ENCODE data around the gene OSGIN1.

Gene OSGIN1

DNA sequence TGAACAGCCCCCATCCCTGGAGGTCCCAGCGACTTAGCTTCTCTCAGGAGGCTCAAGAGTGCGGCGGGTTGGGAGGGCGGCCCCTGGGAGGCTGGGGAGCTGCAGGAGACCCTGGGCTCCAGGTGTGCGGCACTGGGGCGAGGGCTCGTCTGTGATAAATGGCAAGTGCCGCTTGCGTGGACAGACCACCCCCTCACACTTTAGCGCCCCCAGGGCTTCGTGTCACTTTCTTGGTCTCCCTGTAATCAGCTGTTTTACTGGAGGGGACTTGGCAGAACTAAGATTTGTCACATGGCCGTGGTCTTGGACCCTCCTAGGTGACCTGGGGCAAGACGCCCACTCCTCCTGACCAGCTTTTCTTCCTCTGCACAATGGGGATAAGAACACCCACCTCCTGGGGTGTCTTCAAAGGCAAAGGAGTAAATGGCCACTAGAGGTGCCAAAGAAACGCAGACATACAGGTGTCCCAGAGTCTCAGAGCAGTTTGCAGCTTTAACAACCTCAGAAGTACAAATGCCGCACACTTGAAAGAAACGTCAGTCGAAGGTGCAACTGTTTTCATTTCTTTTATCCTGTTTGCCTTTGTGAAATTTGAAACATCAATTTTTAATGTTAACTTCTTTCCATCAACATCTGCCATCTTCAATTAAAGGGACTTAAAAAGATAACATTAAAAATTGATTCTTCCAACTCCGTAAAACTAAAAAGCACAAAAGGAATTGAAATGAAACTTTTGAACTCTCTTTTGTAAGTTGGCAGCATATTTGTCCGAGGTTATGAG lies 946 bp downstream of the OSGIN1 start:
- Histone ChIP-seq H3K36me3 (ENCODE audit: control insufficient read depth in 1 of 2, insufficient read depth in 2 of 2, low read length in 2 of 2) (no peaks in the 10 kb centered on the region), H4K8ac (ENCODE audit: low read depth, low read length) (peak overlapping the region; percentile 50), H2BK5ac (ENCODE audit: low read depth, low read length, poor library complexity) (no peak overlapping the region), H3K4me2 (ENCODE audit: low read length) (peak overlapping the region; percentile 72), H4K91ac (ENCODE audit: low read depth, low read length) (peak overlapping the region; percentile 45), H4K12ac (ENCODE audit: low read depth, low read length) (peak overlapping the region; percentile 46), H3K4ac (ENCODE audit: low read depth, low read length) (no peak overlapping the region), H3K27ac (ENCODE audit: low read depth, low read length) (no peak overlapping the region), H3K4me1 (ENCODE audit: control insufficient read depth in 1 of 2, insufficient read depth in 2 of 2, low read length in 2 of 2) (peaks cover 9 to 16% of the 10 kb centered on the region in 2 experiments), H2BK12ac (ENCODE audit: low read length) (peak overlapping the region; percentile 56), H2AK5ac (ENCODE audit: low read length) (peak overlapping the region; percentile 33), H3K4me3 (ENCODE audit: low read depth, low read length) (peak overlapping the region; percentile 52), H3K9ac (ENCODE audit: low read length) (no peak overlapping the region), H3K23ac (ENCODE audit: low read length) (no peak overlapping the region), H2AFZ (ENCODE audit: insufficient read depth, low read length, poor library complexity) (peak overlapping the region; percentile 57), H3K9me3 (ENCODE audit: insufficient read depth, low read depth, low read length) (peaks cover 1% of the 10 kb centered on the region), H3K79me1 (ENCODE audit: low read length) (peaks cover 5% of the 10 kb centered on the region), H2BK120ac (ENCODE audit: insufficient read depth, low read length, poor library complexity) (peak overlapping the region; percentile 20), H3K14ac (ENCODE audit: low read length) (peak overlapping the region; percentile 33), H3K79me2 (ENCODE audit: control insufficient read depth, insufficient read depth, low read length, poor library complexity) (peaks cover 2% of the 10 kb centered on the region), H3K27me3 (ENCODE audit: insufficient read depth, low read length) (no peaks in the 10 kb centered on the region), H3K18ac (ENCODE audit: low read length) (no peak overlapping the region)
- WGBS (ENCODE audit: extremely low coverage, insufficient coverage, insufficient read length): no CpG with 5 or more reads among the region's 19 CpGs
- DNase-seq: peak; percentile 32 to 45

DNA sequence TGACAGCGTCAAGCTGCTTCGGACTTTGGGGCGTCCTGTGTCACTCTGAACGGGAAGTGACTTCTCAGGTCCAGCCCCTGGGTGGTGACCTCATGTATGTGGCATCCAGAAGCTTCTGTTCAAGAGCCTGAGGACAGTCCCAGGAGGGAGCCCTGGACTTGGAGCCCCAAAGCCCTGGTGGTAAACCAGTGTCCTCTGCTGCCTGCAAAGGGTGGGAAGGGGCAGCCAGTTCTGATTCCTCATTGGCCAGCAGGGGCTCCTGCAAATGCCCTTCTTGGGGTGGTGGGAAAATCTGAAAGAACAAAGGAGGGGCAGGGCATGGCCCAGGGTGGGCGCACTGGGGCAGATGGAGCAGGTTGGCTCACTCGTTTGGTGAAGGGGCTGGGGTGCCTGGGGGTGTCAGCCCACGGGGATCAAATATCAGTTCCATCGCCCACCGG lies 1.6 kb downstream of the OSGIN1 start:
- Histone ChIP-seq H4K12ac (ENCODE audit: low read depth, low read length) (no peak overlapping the region), H2BK120ac (ENCODE audit: insufficient read depth, low read length, poor library complexity) (no peak overlapping the region), H3K27ac (ENCODE audit: low read depth, low read length) (no peak overlapping the region), H4K8ac (ENCODE audit: low read depth, low read length) (peak overlapping the region; percentile 3), H2AK5ac (ENCODE audit: low read length) (no peak overlapping the region), H3K4ac (ENCODE audit: low read depth, low read length) (no peak overlapping the region), H3K79me1 (ENCODE audit: low read length) (peaks cover 5% of the 10 kb centered on the region), H2BK12ac (ENCODE audit: low read length) (no peak overlapping the region), H3K9ac (ENCODE audit: low read length) (no peak overlapping the region), H3K23ac (ENCODE audit: low read length) (no peak overlapping the region), H3K79me2 (ENCODE audit: control insufficient read depth, insufficient read depth, low read length, poor library complexity) (peaks cover 2% of the 10 kb centered on the region), H3K18ac (ENCODE audit: low read length) (peak overlapping the region; percentile 7), H3K4me3 (ENCODE audit: low read depth, low read length) (no peak overlapping the region), H3K27me3 (ENCODE audit: insufficient read depth, low read length) (no peaks in the 10 kb centered on the region), H2BK5ac (ENCODE audit: low read depth, low read length, poor library complexity) (no peak overlapping the region), H2AFZ (ENCODE audit: insufficient read depth, low read length, poor library complexity) (no peak overlapping the region), H4K91ac (ENCODE audit: low read depth, low read length) (peak overlapping the region; percentile 1), H3K36me3 (ENCODE audit: control insufficient read depth in 1 of 2, insufficient read depth in 2 of 2, low read length in 2 of 2) (no peaks in the 10 kb centered on the region), H3K4me1 (ENCODE audit: control insufficient read depth in 1 of 2, insufficient read depth in 2 of 2, low read length in 2 of 2) (peaks cover 9 to 16% of the 10 kb centered on the region in 2 experiments), H3K14ac (ENCODE audit: low read length) (no peak overlapping the region), H3K9me3 (ENCODE audit: insufficient read depth, low read depth, low read length) (peaks cover 1% of the 10 kb centered on the region), H3K4me2 (ENCODE audit: low read length) (peak overlapping the region; percentile 14)
- DNase-seq: peak; percentile 19 to 20
- WGBS (ENCODE audit: extremely low coverage, insufficient coverage, insufficient read length): no CpG with 5 or more reads among the region's 9 CpGs

DNA sequence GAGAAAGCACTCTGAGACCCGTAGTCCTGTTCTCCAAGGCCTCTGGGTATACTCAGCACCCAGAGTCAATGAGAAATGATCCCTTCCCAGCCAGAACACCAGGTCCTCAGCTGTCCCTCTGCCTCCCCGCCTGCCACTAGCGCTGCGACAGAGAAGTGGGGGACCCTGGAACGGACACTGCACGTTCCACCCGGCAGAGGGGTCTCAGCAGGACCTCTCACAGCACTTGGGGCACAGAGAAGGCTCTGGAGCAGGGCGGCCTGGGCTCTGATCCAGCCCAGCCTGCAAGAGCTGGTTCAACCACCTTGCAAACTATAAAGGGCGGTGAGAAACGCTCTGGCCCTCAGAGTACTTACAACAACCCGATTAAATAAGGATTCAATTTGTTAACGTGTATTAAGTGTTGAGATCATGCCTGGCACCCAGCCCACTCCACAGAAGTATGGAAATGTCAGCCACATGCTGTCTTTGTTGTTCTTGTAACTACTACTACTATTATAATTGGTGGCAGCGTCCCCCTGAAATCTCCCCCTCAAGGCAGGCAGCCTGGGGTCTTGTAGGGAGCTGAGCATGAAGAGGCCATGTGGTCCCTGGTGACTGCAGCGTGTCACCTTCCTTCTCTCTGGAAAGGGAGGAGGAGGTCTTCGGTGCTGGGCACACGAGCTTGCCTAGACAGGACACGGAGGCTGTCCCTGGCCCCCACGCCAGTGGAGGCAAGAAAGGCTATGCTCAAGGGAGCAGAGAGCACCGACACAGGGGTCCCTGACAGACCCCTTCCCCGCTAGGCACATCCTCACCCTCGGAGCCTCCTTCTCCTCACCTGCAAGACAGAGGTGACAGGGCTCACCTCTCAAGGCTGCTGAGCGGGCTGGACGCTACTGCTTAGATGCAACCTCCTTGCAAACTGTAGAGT lies 2.4 kb downstream of the OSGIN1 start:
- H3K27me3 ChIP-seq (ENCODE audit: insufficient read depth, low read length): no peaks in the 10 kb centered on the region
- no peaks in the 10 kb centered on the region for H3K36me3 ChIP-seq (ENCODE audit: control insufficient read depth in 1 of 2, insufficient read depth in 2 of 2, low read length in 2 of 2)
- H3K27ac ChIP-seq (ENCODE audit: low read depth, low read length): no peak overlapping the region
- H3K9ac ChIP-seq (ENCODE audit: low read length): no peak overlapping the region
- no peak overlapping the region for H2BK120ac ChIP-seq (ENCODE audit: insufficient read depth, low read length, poor library complexity)
- no peak overlapping the region for H3K4ac ChIP-seq (ENCODE audit: low read depth, low read length)
- no peak overlapping the region for H3K4me3 ChIP-seq (ENCODE audit: low read depth, low read length)
- no peak for DNase-seq
- H3K4me1 ChIP-seq (ENCODE audit: control insufficient read depth in 1 of 2, insufficient read depth in 2 of 2, low read length in 2 of 2): peaks cover 9 to 16% of the 10 kb centered on the region in 2 experiments
- H3K79me1 ChIP-seq (ENCODE audit: low read length): peaks cover 5% of the 10 kb centered on the region
- H2BK5ac ChIP-seq (ENCODE audit: low read depth, low read length, poor library complexity): no peak overlapping the region
- H2AK5ac ChIP-seq (ENCODE audit: low read length): peak overlapping the region; percentile 27
- no peak overlapping the region for H4K8ac ChIP-seq (ENCODE audit: low read depth, low read length)
- H3K14ac ChIP-seq (ENCODE audit: low read length): no peak overlapping the region
- H2BK12ac ChIP-seq (ENCODE audit: low read length): no peak overlapping the region
- H3K79me2 ChIP-seq (ENCODE audit: control insufficient read depth, insufficient read depth, low read length, poor library complexity): peaks cover 2% of the 10 kb centered on the region
- WGBS (ENCODE audit: extremely low coverage, insufficient coverage, insufficient read length): no CpG with 5 or more reads among the region's 23 CpGs
- H2AFZ ChIP-seq (ENCODE audit: insufficient read depth, low read length, poor library complexity): no peak overlapping the region
- no peak overlapping the region for H4K12ac ChIP-seq (ENCODE audit: low read depth, low read length)
- no peak overlapping the region for H3K18ac ChIP-seq (ENCODE audit: low read length)
- H3K23ac ChIP-seq (ENCODE audit: low read length): no peak overlapping the region
- H3K9me3 ChIP-seq (ENCODE audit: insufficient read depth, low read depth, low read length): peaks cover 1% of the 10 kb centered on the region
- no peak overlapping the region for H4K91ac ChIP-seq (ENCODE audit: low read depth, low read length)
- no peak overlapping the region for H3K4me2 ChIP-seq (ENCODE audit: low read length)

DNA sequence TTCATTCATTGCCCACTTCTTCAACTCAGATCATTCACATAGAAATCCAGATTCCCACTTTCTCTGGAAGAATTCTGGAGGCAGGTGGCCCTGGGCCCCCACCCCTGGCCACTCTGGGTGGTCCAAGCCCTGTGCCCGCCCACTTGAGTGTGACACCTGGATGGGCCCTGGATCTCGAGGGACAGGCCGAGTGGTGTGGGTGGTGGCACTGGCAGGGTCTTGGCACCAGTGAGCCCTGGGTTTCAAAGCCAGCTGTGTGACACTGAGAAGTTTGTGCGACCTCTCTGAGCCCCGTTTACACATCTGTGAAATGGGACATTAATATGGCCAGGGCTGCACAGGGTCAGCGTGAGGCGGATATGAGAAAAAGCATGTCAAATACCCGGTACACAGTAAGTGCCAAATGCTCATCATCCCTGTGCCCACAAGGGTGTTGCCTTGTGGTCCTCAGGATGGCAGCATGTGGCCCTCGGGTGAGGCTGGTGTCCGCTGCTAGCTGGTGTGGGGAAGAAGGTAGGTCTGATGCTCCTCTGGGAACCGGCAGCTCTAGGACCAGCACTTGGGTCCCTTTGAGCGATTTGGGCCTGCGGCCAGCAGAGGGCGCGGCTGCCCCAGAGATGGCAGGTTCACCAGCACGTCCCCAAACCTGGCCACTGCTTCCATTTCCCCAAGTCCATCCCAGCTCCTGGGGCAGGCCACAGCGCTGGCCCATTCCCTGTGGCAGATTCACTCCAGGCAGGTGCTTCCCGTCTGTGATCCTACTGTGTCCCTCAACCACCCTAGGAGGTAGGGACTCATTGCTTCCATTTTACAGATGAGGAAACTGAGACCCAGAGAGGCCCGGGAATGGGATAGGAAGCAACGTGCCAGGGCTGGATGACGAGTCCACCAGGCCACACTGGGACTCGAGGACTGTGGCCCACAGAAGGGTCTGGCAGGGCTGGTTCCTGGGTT lies 3.6 kb downstream of the OSGIN1 start:
- DNase-seq: peak; percentile 83 to 92
- Histone ChIP-seq H3K79me1 (ENCODE audit: low read length) (peaks cover 5% of the 10 kb centered on the region), H4K8ac (ENCODE audit: low read depth, low read length) (no peak overlapping the region), H3K9ac (ENCODE audit: low read length) (no peak overlapping the region), H2BK5ac (ENCODE audit: low read depth, low read length, poor library complexity) (no peak overlapping the region), H3K79me2 (ENCODE audit: control insufficient read depth, insufficient read depth, low read length, poor library complexity) (peaks cover 2% of the 10 kb centered on the region), H4K91ac (ENCODE audit: low read depth, low read length) (no peak overlapping the region), H3K23ac (ENCODE audit: low read length) (no peak overlapping the region), H3K4me3 (ENCODE audit: low read depth, low read length) (no peak overlapping the region), H3K27ac (ENCODE audit: low read depth, low read length) (no peak overlapping the region), H3K14ac (ENCODE audit: low read length) (no peak overlapping the region), H3K4me2 (ENCODE audit: low read length) (no peak overlapping the region), H2AK5ac (ENCODE audit: low read length) (no peak overlapping the region), H2BK120ac (ENCODE audit: insufficient read depth, low read length, poor library complexity) (no peak overlapping the region), H2BK12ac (ENCODE audit: low read length) (no peak overlapping the region), H3K9me3 (ENCODE audit: insufficient read depth, low read depth, low read length) (no peaks in the 10 kb centered on the region), H3K4me1 (ENCODE audit: control insufficient read depth in 1 of 2, insufficient read depth in 2 of 2, low read length in 2 of 2) (peaks cover 9 to 16% of the 10 kb centered on the region in 2 experiments), H4K12ac (ENCODE audit: low read depth, low read length) (no peak overlapping the region), H2AFZ (ENCODE audit: insufficient read depth, low read length, poor library complexity) (no peak overlapping the region), H3K27me3 (ENCODE audit: insufficient read depth, low read length) (no peaks in the 10 kb centered on the region), H3K4ac (ENCODE audit: low read depth, low read length) (no peak overlapping the region), H3K18ac (ENCODE audit: low read length) (no peak overlapping the region), H3K36me3 (ENCODE audit: control insufficient read depth in 1 of 2, insufficient read depth in 2 of 2, low read length in 2 of 2) (no peaks in the 10 kb centered on the region)
- no CpG with 5 or more reads among the region's 22 CpGs for WGBS (ENCODE audit: extremely low coverage, insufficient coverage, insufficient read length)

Measured in trophoblast cell (in vitro differentiated cells and primary cell).